HS-5 (cell line): ENCODE measurements around the gene SYCP3.

Experiments
- DNase-seq: peaks from one replicate; pipeline ENCODE4 v3.0.0-alpha.2; 2012; ENCODE audit warnings: low read depth

The SYCP3 gene

DNA sequence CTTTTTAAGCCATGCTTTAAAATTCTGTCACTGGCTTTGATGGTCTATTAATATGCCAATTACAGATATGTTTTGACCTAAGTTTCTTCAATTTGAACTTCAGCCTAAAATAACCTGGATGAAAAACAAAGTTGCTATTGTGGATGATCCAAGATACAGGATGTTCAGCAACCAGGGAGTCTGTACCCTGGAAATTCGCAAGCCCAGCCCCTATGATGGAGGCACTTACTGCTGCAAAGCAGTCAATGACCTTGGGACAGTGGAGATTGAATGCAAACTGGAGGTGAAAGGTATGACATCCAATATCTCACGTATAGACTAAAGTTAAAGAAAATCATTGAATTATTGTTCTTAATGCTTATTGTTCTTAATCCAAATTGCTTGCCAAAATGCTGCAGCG is 59.0 kb downstream of the SYCP3 start:
- DNase-seq = no peak
